Ectodermal cell (in vitro differentiated cells): ENCODE data around the gene GPC6.

ENCODE experiments used
- H3K27ac ChIP-seq: 2 replicates; pipeline ENCODE4 v1.7.0; 2013; ENCODE audit warnings: mild to moderate bottlenecking, low read depth, low read length; ENCODE audit not compliant: insufficient read depth, poor library complexity, severe bottlenecking
- H3K27me3 ChIP-seq: 2 replicates; pipeline ENCODE4 v1.7.0; 2013; ENCODE audit warnings: mild to moderate bottlenecking, low read length; ENCODE audit not compliant: insufficient read depth, control insufficient read depth, poor library complexity, severe bottlenecking
- H3K36me3 ChIP-seq: one replicate; pipeline ENCODE4 v1.7.0; 2013; ENCODE audit warnings: low read length; ENCODE audit not compliant: control insufficient read depth, insufficient read depth
- H3K4me1 ChIP-seq: one replicate; pipeline ENCODE4 v1.7.0; 2013; ENCODE audit warnings: low read length; ENCODE audit not compliant: control insufficient read depth, insufficient read depth
- H3K4me3 ChIP-seq: 2 replicates; pipeline ENCODE4 v1.7.0; 2013; ENCODE audit warnings: low read depth, low read length, control low read depth; ENCODE audit not compliant: insufficient read depth
- H3K9me3 ChIP-seq: 2 replicates; pipeline ENCODE4 v1.7.0; 2013; ENCODE audit warnings: mild to moderate bottlenecking, low read length, moderate library complexity; ENCODE audit not compliant: control insufficient read depth
- WGBS, 2 experiments: methylation state at CpG; one replicate each; pipeline ENCODE4 v1.1.7; 2013; ENCODE audit warnings: missing lambda C conversion rate in 2 of 2; 5-methylcytosine and 5-hydroxymethylcytosine counted together

GPC6 gene

DNA sequence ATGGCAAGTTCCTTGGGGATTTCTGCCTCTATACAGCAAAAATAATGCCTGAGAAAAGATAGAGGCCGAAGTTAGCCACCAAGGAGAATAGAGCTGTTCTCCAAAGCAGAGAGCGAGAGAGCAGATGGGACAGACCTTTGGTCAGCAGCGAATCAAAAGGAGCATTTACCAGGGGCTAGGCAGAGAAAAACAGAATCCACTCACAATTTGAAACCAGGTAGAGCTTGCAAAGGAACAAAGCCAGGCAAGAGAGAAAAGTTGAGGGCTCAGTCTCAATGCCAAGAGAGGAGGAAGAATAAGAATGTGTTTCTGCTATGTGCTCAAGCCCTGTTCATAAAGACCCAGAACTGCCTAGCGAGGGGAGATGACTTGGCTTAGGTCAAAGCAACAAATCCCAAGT, 1140.1 kb downstream of the GPC6 start:
- Histone ChIP-seq H3K27me3 (no peaks in the 10 kb centered on the region), H3K4me1 (no peaks in the 10 kb centered on the region), H3K4me3 (no peak overlapping the region), H3K9me3 (no peaks in the 10 kb centered on the region), H3K27ac (no peak overlapping the region), H3K36me3 (no peaks in the 10 kb centered on the region)
- 94 to 97% methylated on average over 4 of the region's 4 CpGs for WGBS, 2 experiments

DNA sequence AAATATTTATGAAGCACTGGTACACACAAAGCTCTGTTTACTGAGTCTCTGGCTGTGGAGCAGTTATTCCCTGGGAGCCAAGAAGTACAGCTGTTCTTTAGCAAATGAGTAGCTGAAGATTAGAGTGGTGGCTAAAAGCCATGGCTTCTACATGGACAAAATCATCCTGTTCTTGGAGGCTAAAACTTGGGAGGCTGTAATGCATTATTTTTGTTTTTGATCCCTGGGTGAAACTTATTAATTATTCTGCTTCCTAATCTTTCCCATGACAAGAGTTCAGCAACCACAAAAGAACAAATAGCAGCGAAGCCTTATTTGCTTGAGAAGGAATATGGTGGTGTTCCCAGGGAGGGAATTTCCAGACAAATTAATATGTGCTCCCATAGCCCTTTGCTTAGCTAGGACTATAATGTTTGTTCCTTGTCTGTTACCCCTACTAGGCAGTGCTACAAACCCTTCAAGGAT, 1143.4 kb downstream of the GPC6 start:
- Histone ChIP-seq H3K9me3 (no peaks in the 10 kb centered on the region), H3K27me3 (no peaks in the 10 kb centered on the region), H3K27ac (no peak overlapping the region), H3K4me1 (no peaks in the 10 kb centered on the region), H3K36me3 (no peaks in the 10 kb centered on the region), H3K4me3 (no peak overlapping the region)
- WGBS, 2 experiments, result 100% methylated on average over 1 of the region's 1 CpG; no CpG with 5 or more reads in 1 of the 2 experiments

DNA sequence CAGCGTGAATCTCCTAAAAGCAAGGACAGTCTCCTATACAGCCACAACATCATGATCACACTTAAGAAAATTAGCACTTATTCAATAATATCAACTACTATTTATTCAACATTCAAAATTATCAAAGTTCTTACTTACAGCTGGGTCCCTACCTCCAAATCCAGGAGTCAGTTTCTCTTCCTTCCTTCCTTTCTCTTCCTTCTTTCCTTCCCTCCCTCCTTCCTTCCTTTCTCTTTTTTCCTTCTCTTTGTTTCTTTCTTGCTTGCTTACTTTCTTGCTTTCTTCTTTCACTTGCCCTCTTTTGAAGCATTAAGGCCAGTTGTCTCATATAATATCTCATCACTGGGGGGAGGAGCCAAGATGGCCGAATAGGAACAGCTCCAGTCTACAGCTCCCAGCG, 1145.2 kb downstream of the GPC6 start:
- H3K27ac ChIP-seq, result no peak overlapping the region
- H3K36me3 ChIP-seq, result no peaks in the 10 kb centered on the region
- no peaks in the 10 kb centered on the region for H3K9me3 ChIP-seq
- 84 to 98% methylated on average over 2 to 3 of the region's 3 CpGs for WGBS, 2 experiments
- H3K4me1 ChIP-seq, result no peaks in the 10 kb centered on the region
- no peaks in the 10 kb centered on the region for H3K27me3 ChIP-seq
- no peak overlapping the region for H3K4me3 ChIP-seq

DNA sequence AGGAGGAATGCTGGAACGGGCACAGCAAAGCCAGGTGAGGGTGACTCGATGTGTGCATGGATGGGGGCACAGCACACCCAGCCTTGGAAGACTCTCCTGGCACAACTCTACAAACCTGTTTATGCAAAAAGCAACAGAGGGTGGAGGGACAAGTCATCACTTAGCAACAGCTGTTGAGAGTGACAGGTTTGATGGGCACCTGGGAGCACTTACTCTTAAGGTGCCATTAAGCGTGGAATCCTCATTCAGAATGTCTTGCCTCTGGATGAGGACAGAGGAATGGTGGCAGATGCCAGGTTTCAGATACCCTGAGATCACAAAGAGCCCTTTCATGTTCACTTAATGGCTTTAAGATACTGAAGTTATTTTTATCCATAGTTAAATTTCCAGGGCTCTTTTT, 1155.9 kb downstream of the GPC6 start:
- no peak overlapping the region for H3K27ac ChIP-seq
- H3K36me3 ChIP-seq, result no peaks in the 10 kb centered on the region
- no peaks in the 10 kb centered on the region for H3K27me3 ChIP-seq
- no peaks in the 10 kb centered on the region for H3K9me3 ChIP-seq
- 95% methylated on average over 3 of the region's 3 CpGs for WGBS, 2 experiments
- peaks cover 4% of the 10 kb centered on the region for H3K4me1 ChIP-seq
- no peak overlapping the region for H3K4me3 ChIP-seq

- WGBS, 2 experiments, result 92 to 93% methylated on average over 5 of the region's 5 CpGs
- H3K27ac ChIP-seq, result no peak overlapping the region
- H3K9me3 ChIP-seq, result no peaks in the 10 kb centered on the region
- no peaks in the 10 kb centered on the region for H3K36me3 ChIP-seq
- H3K4me3 ChIP-seq, result no peak overlapping the region
- H3K27me3 ChIP-seq, result no peaks in the 10 kb centered on the region
- H3K4me1 ChIP-seq, result peaks cover 4% of the 10 kb centered on the region
These were observed 1156.4 kb downstream of the GPC6 start for GRCh38 chr13:94382960-94383359.

GRCh38 chr13:94384231-94384905, 1157.8 kb downstream of the GPC6 start:
- Histone ChIP-seq H3K4me3 (no peak overlapping the region), H3K27me3 (no peaks in the 10 kb centered on the region), H3K36me3 (no peaks in the 10 kb centered on the region), H3K9me3 (no peaks in the 10 kb centered on the region), H3K4me1 (peaks cover 4% of the 10 kb centered on the region), H3K27ac (no peak overlapping the region)
- 98 to 100% methylated on average over 2 of the region's 2 CpGs for WGBS, 2 experiments

GRCh38 chr13:94387047-94387446, 1160.4 kb downstream of the GPC6 start:
- H3K9me3 ChIP-seq, result no peaks in the 10 kb centered on the region
- no peaks in the 10 kb centered on the region for H3K36me3 ChIP-seq
- no peak overlapping the region for H3K27ac ChIP-seq
- H3K4me3 ChIP-seq, result no peak overlapping the region
- H3K4me1 ChIP-seq, result peaks cover under 1% of the 10 kb centered on the region
- H3K27me3 ChIP-seq, result no peaks in the 10 kb centered on the region

DNA sequence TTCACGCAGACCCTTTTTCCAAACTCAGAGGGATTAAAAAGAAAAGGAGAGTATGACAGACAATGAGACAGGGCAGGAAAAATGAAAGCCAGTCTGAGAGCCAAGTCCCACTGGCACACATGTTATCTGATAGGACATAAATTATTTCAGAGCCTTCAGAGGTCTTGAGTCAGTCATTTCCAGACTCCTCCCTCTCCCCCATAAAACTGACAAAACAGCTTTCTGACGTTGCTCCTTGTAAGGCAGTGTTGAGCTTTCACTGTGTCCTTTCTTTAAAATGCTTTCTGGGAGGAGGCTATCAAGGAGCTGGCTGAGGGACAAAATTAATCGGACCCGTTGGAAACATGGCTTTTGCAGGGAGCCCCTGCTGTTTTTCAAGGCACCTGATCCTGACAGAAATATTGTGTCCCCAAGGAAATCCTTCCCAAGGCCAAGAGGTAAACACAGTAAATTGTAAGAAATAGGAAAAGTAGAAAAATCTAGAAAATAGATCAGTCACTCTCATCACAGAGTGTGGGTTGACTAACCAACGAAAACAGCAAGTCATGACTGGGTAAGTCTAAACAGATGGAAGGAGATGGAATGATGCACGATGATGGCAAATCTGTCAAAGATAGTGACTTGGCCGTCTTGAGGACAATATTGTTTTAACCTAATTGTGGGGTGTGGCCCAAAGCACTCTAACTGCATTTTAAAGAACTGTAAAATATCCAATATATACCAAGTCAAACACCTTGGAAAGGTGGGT, 1163.2 kb downstream of the GPC6 start:
- 85% methylated on average over 7 of the region's 7 CpGs for WGBS, 2 experiments
- no peaks in the 10 kb centered on the region for H3K4me1 ChIP-seq
- H3K36me3 ChIP-seq, result no peaks in the 10 kb centered on the region

GRCh38 chr13:94390881-94391280, 1164.3 kb downstream of the GPC6 start:
- H3K36me3 ChIP-seq, result no peaks in the 10 kb centered on the region
- H3K9me3 ChIP-seq, result no peaks in the 10 kb centered on the region
- H3K4me3 ChIP-seq, result no peak overlapping the region
- H3K27ac ChIP-seq, result no peak overlapping the region
- no peaks in the 10 kb centered on the region for H3K4me1 ChIP-seq
- 93 to 95% methylated on average over 1 to 2 of the region's 2 CpGs for WGBS, 2 experiments
- no peaks in the 10 kb centered on the region for H3K27me3 ChIP-seq

More for the DNA sequence above, 1163.2 kb downstream of the GPC6 start:
- Histone ChIP-seq H3K9me3 (no peaks in the 10 kb centered on the region), H3K27me3 (no peaks in the 10 kb centered on the region), H3K4me3 (no peak overlapping the region), H3K27ac (no peak overlapping the region)

DNA sequence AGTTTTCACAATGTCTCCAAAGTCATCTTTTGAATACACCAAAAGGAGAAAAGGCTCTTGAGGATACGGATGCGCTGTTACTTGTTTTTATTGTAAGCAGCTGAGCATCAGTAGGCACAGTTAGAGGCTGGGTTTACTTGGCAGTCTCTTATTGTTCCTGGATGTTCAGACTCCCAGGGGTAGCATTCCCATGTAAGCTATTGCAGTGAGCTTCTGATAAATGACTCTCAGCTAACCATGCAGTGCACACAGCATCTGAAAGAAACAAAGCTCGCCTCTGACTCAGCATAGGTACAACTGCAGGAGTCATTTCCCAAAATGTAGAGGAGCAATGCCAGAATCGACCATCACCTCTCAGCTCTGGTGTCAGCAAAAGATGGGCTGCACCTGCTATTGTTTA, 1168.1 kb downstream of the GPC6 start:
- Histone ChIP-seq H3K4me1 (no peaks in the 10 kb centered on the region), H3K4me3 (no peak overlapping the region), H3K27ac (no peak overlapping the region), H3K27me3 (no peaks in the 10 kb centered on the region), H3K36me3 (no peaks in the 10 kb centered on the region), H3K9me3 (no peaks in the 10 kb centered on the region)
- WGBS, 2 experiments, result 92% methylated on average over 4 of the region's 4 CpGs
